Mucosa of descending colon (tissue), 3 donors: ENCODE measurements around the gene MRGPRD. TPM values are rescaled to one million over a fixed set of nuclear protein-coding genes. Genes with fewer than 3 reads are reported as not detected.

Experiments
- ATAC-seq: fragments of 200-7000 bp; cut with Tn5 transposase; one replicate; pipeline ENCODE4 v1.9.1; 2020; ENCODE audit warnings: mild to moderate bottlenecking, moderate library complexity
- DNase-seq, 3 donors: peaks; one replicate each; pipeline ENCODE4 v3.0.0-alpha.2; 2020
- H3K36me3 ChIP-seq: fragments of 200-600 bp; one replicate; pipeline ENCODE4 v1.8.0; 2021; ENCODE audit warnings: low read depth, mild to moderate bottlenecking
- H3K4me1 ChIP-seq: fragments of 200-600 bp; one replicate; pipeline ENCODE4 v1.8.0; 2021; ENCODE audit warnings: low read depth, mild to moderate bottlenecking
- H3K4me3 ChIP-seq: fragments of 200-600 bp; one replicate; pipeline ENCODE4 v1.8.0; 2021; ENCODE audit warnings: mild to moderate bottlenecking
- H3K9me3 ChIP-seq: fragments of 200-600 bp; one replicate; pipeline ENCODE4 v1.8.0; 2021; ENCODE audit warnings: mild to moderate bottlenecking
- CTCF ChIP-seq: fragments of 200-600 bp; IDR thresholded peaks from one replicate; pipeline ENCODE4 v1.8.0; 2022; ENCODE audit warnings: antibody characterized with exemption, mild to moderate bottlenecking
- intact Hi-C, 2 donors: fragments of 100-400 bp; cut with DNase I in 1 of 2; cut with micrococcal nuclease in 1 of 2; formaldehyde crosslinking; loops; one replicate each; pipeline versions ENCODE4 v1.11.0 to v1.11.1; 2022; cut with DNase I, micrococcal nuclease
- total RNA-seq, 3 donors: library from RNA; stranded (reverse); fragmentation: NEBNext Ultra II Directional in 2 of 3; extraction: Animal tissue kit (Norgen Biotek cat#: 25700) in 2 of 3; gene quantifications; one replicate each; pipeline versions ENCODE4 v1.2.1 to v1.2.4, GENCODE V29; 2021 to 2023
- donor health status: DM: no; HTN: no; CAD: no; lungs with moderate emphysema.
- donor health status: DM: no; HTN: no; CAD: no.
- donor health status: DM: no; HTN: yes; CAD: no.

Gene MRGPRD
- total RNA-seq, 3 donors from 2014 or later, result 0.41 TPM; not detected in 2

GRCh38 chr11:68932358-68932757, 48.4 kb downstream of the MRGPRD start:
- Histone ChIP-seq H3K4me3 (no peak overlapping the region), H3K9me3 (no peaks in the 10 kb centered on the region), H3K4me1 (no peaks in the 10 kb centered on the region), H3K36me3 (no peaks in the 10 kb centered on the region)
- DNase-seq (no peak), ATAC-seq (no peak)
- no peak for TF ChIP-seq CTCF
- intact Hi-C loops, result no loop called here

- DNase-seq (no peak), ATAC-seq (no peak)
- Histone ChIP-seq H3K4me3 (no peak overlapping the region), H3K36me3 (no peaks in the 10 kb centered on the region), H3K4me1 (no peaks in the 10 kb centered on the region), H3K9me3 (no peaks in the 10 kb centered on the region)
- intact Hi-C loops, result no loop called here
- TF ChIP-seq CTCF, result no peak
Observed at GRCh38 chr11:68931911-68932310, 48.9 kb downstream of the MRGPRD start.

GRCh38 chr11:68930991-68931855, 49.6 kb downstream of the MRGPRD start:
- no peak for TF ChIP-seq CTCF
- ATAC-seq (no peak), DNase-seq (no peak)
- H3K4me3 ChIP-seq, result no peak overlapping the region
- no peaks in the 10 kb centered on the region for H3K36me3 ChIP-seq
- intact Hi-C loops, result no loop called here
- H3K9me3 ChIP-seq, result peaks cover 3% of the 10 kb centered on the region
- no peaks in the 10 kb centered on the region for H3K4me1 ChIP-seq

Other genes with a start within 250 kb of the MRGPRD start
- 10 to 100 TPM in 2 of 3 donors, 1 to 10 TPM in 1; 4.8 to 22.7 (median 16.7) TPM for gene TESMIN, start 229.5 kb downstream of the MRGPRD start, total RNA-seq
- 100 to 1,000 TPM; 130 to 191 (median 144) TPM for gene CPT1A, start 139.1 kb downstream of the MRGPRD start, total RNA-seq
- gene MRPL21, start 77.2 kb downstream of the MRGPRD start, total RNA-seq, result 10 to 100 TPM; 49.2 to 78.4 (median 72.6) TPM
- gene IGHMBP2, start 77.1 kb downstream of the MRGPRD start, total RNA-seq, result 10 to 100 TPM; 19.7 to 44.7 (median 25.8) TPM
- 100 to 1,000 TPM in 1 of 3 donors, 10 to 100 TPM in 1, 1 to 10 TPM in 1; 4.7 to 117 (median 14.2) TPM for gene MRGPRF, start 32.3 kb upstream of the MRGPRD start, total RNA-seq
- gene TPCN2, start 67.9 kb upstream of the MRGPRD start, total RNA-seq, result 10 to 100 TPM; 19.5 to 37.4 (median 20.7) TPM
- gene SMIM38, start 174.9 kb upstream of the MRGPRD start, total RNA-seq, result 1 to 10 TPM in 1 of 3 donors, not detected in 2; 2.2 TPM